Measurements from ENCODE around the gene SLC12A7. TPM values are rescaled to one million over a fixed set of nuclear protein-coding genes. Genes with fewer than 3 reads are reported as not detected.
"Not testable (repeated sequence)": the region's sequence is repeated elsewhere in the genome, so short reads cannot be mapped to it uniquely, and the experiment has no call there.

SLC12A7 gene
- total and polyA plus RNA-seq, 12 donors: 1.3 to 52.6 (median 24.4) TPM

DNA sequence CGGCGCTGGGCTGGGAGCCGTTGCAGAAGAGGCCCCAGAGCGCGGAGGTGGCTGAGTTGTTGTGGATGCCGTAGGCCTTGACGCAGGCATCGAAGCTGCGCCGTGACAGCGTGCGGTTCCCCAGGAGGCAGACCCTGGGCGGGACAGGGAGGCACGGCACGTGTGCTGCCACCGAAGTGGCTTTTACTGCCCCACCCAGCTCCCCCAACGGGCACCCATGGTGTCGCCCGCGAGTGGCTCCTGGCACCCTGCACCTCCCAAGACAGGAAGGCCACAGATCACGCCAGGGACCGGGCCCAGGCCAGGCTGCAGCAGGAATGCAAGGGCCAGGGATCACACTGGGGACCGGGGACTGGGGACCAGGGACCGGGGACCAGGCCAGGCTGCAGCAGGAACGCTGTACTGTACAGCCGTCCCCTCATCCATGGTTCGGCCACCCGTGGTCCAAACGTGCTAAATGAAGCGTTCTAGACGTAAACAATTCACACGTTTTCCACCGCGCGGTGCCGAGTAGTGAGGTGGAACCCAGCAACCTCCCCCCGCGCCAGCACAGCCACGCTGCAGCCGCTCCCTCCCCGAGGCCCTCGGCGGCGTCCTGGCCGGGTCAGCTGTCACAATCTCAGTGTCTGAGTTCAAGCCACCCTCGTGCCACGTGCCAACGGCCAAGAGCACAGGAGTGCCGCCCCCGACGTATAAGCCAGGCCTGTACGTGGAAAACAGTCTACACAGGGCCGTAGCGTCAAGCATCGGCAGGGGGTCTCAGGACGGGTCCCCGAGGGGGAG, 27.8 kb downstream of the SLC12A7 start:
- Histone ChIP-seq H3K9me3 (replicated peaks in 1 of 3) (no peaks in the 10 kb centered on the region), H3K27me3 (no peaks in the 10 kb centered on the region), H3K4me1 (replicated peaks in 1 of 2) (no peaks in the 10 kb centered on the region), H3K4me3 (no peak overlapping the region), H3K27ac (no peak overlapping the region), H3K36me3 (replicated peaks in 1 of 2) (peaks cover 0 to 66% of the 10 kb centered on the region in 2 donors)
- TF ChIP-seq POLR2A (IDR thresholded peaks at IDR 0.05) (no peak), CTCF (IDR thresholded peaks at IDR 0.05) (no peak)
- intact Hi-C loops (cut with DNase I): no loop called here
- DNase-seq: no peak
- WGBS, 4 donors: 93 to 96% (median 95%) methylated on average over 24 to 57 of the region's 57 CpGs

DNA sequence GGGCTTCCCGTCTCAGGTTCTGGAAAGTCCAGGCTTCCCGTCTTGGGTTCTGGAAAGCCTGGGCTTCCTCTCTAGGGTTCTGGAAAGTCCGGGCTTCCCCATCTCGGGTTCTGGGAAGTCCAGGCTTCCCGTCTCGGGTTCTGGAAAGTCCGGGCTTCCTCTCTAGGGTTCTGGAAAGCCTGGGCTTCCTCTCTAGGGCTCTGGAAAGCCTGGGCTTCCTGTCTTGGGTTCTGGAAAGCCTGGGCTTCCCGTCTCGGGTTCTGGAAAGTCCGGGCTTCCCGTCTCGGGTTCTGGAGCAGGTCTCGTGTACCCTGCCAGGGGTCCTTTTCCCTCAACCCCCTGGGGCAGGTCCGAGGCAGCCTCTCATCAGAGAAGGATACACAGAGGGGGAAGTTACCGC, 28.8 kb downstream of the SLC12A7 start:
- H3K4me1 ChIP-seq (replicated peaks in 1 of 2); H3K27ac ChIP-seq; H3K27me3 ChIP-seq; DNase-seq; intact Hi-C loops (cut with DNase I); H3K9me3 ChIP-seq (replicated peaks in 1 of 3); H3K4me3 ChIP-seq: not testable (repeated sequence)
- peaks cover 0 to 64% of the 10 kb centered on the region in 2 donors for H3K36me3 ChIP-seq (replicated peaks in 1 of 2)
- WGBS, 4 donors: 75 to 91% (median 84%) methylated on average over 7 to 15 of the region's 15 CpGs

DNA sequence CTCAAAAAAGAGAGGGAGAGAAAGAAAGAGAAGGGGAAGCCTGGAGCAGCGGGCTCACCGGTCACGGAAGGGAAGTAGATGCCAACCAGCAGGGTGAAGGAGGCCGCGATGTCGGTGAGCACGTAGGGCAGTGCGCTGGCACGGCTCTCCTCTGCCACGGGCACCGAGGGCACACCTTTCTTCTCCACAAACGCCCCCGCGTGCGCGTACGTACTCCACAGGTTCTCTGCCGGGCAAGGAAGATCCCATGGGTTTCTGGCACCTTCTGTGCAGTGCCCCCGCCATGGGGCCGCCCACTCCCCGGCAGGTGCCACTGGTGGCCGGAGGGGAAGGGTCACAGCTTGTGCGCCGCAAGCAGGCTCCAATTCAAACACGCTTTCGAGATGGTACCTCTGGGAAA, 30.3 kb downstream of the SLC12A7 start:
- Histone ChIP-seq H3K27ac (no peak overlapping the region), H3K4me3 (no peak overlapping the region), H3K9me3 (replicated peaks in 1 of 3) (no peaks in the 10 kb centered on the region), H3K36me3 (replicated peaks in 1 of 2) (peaks cover 0 to 59% of the 10 kb centered on the region in 2 donors), H3K4me1 (replicated peaks in 1 of 2) (no peaks in the 10 kb centered on the region), H3K27me3 (no peaks in the 10 kb centered on the region)
- TF ChIP-seq CTCF (IDR thresholded peaks at IDR 0.05) (no peak), POLR2A (IDR thresholded peaks at IDR 0.05) (no peak)
- WGBS, 4 donors: 89 to 96% (median 91%) methylated on average over 17 to 26 of the region's 26 CpGs
- DNase-seq: no peak
- intact Hi-C loops (cut with DNase I): no loop called here

DNA sequence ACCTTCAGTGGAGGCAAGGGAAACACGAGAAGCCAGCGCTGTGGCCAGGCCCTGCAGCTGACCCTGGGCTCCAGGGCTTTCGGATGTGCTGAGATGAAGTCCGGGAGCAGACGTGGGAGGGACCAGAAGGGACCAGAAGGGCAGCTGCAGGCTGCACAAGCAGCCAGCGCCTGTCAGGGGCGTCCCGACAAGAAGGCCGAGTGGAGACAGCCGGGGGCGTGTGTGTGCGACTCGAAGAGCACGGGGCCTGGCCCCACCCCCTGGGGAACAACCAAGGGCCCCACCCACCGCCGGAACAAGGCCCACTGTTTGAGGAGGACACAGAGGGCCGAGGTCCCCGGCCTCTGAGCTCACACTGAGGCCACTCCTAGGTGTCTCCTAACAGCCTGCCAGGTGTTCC, 31.4 kb downstream of the SLC12A7 start:
- intact Hi-C loops (cut with DNase I): no loop called here
- no peaks in the 10 kb centered on the region for H3K9me3 ChIP-seq (replicated peaks in 1 of 3)
- no peak for DNase-seq
- H3K4me1 ChIP-seq (replicated peaks in 1 of 2): no peaks in the 10 kb centered on the region
- H3K27me3 ChIP-seq: no peaks in the 10 kb centered on the region
- H3K36me3 ChIP-seq (replicated peaks in 1 of 2): peaks cover 0 to 60% of the 10 kb centered on the region in 2 donors
- H3K27ac ChIP-seq: no peak overlapping the region
- H3K4me3 ChIP-seq: no peak overlapping the region
- 70 to 91% (median 81%) methylated on average over 9 to 18 of the region's 18 CpGs for WGBS, 4 donors
- no peak for TF ChIP-seq POLR2A (IDR thresholded peaks at IDR 0.05)
- no peak for TF ChIP-seq CTCF (IDR thresholded peaks at IDR 0.05)

DNA sequence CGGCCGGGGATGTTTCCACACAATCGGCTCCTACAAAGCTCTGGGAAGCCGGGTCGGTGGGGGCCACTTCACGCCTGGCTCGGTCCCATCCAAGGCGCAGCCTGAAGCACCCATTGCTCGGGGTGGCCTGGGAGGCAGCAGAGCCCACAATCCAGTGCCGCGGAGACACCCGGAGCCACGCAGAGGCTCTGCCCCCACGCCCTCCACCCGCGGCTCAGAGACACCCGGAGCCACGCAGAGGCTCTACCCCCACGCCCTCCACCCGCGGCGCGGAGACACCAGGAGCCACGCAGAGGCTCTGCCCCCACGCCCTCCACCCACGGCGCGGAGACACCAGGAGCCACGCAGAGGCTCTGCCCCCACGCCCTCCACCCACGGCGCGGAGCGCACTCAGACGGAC, 31.9 kb downstream of the SLC12A7 start:
- H3K36me3 ChIP-seq (replicated peaks in 1 of 2): peaks cover 0 to 60% of the 10 kb centered on the region in 2 donors
- no peaks in the 10 kb centered on the region for H3K4me1 ChIP-seq (replicated peaks in 1 of 2)
- DNase-seq: no peak
- WGBS, 4 donors: 50 to 93% (median 84%) methylated on average over 2 to 26 of the region's 35 CpGs
- TF ChIP-seq POLR2A (IDR thresholded peaks at IDR 0.05) (no peak), CTCF (IDR thresholded peaks at IDR 0.05) (no peak)
- H3K9me3 ChIP-seq (replicated peaks in 1 of 3): no peaks in the 10 kb centered on the region
- no peaks in the 10 kb centered on the region for H3K27me3 ChIP-seq
- intact Hi-C loops (cut with DNase I): no loop called here
- no peak overlapping the region for H3K4me3 ChIP-seq
- H3K27ac ChIP-seq: no peak overlapping the region
